Naive thymus-derived CD8-positive, alpha-beta T cell (primary cell): Measurements from ENCODE around the gene STKLD1. TPM values are rescaled to one million over a fixed set of nuclear protein-coding genes. Genes with fewer than 3 reads are reported as not detected.
A peak's percentile ranks its signal among the peaks of the same experiment; 100 is the strongest.

Source experiments
- ATAC-seq, 2 donors: fragments of 150-1000 bp; cut with Tn5 transposase in 1 of 2; sonication (Bioruptor Pico), chemical (Tn5 transposase) in 1 of 2; 1 replicate in 1 of 2; 2 replicates in 1 of 2; pipeline ENCODE4 v1.10.0; 2021; ENCODE audit warnings: mild to moderate bottlenecking in 2 of 2, moderate library complexity in 2 of 2
- POLR2A ChIA-PET: fragments of 350-600 bp; sonication (Branson Sonifier 250); formaldehyde crosslinking; loops from one replicate; lab custom pipeline; 2021; ENCODE audit warnings: antibody characterized with exemption; lab: Charles Lee
- DNase-seq, 10 donors: peaks; one replicate each; pipeline versions ENCODE4 v3.0.0 to v3.0.0-alpha.2; 2020 to 2022
- H3K27ac Mint-ChIP-seq, 10 donors: one replicate each; pipeline ENCODE4 v1.8.0; 2020 to 2022; ENCODE audit warnings: mild to moderate bottlenecking in 10 of 10, mixed read lengths in 10 of 10, moderate library complexity in 4 of 10, inconsistent platforms in 1 of 10
- H3K27me3 Mint-ChIP-seq, 5 donors: one replicate each; pipeline ENCODE4 v1.8.0; 2021 to 2022; ENCODE audit warnings: mixed read lengths in 5 of 5
- H3K36me3 Mint-ChIP-seq, 3 donors: one replicate each; pipeline ENCODE4 v1.8.0; 2020 to 2022; ENCODE audit warnings: mixed read lengths in 3 of 3, mild to moderate bottlenecking in 2 of 3, inconsistent platforms in 1 of 3
- H3K4me1 Mint-ChIP-seq, 4 donors: one replicate each; pipeline ENCODE4 v1.8.0; 2021 to 2022; ENCODE audit warnings: mixed read lengths in 4 of 4
- H3K4me3 Mint-ChIP-seq, 10 donors: one replicate each; pipeline ENCODE4 v1.8.0; 2020 to 2022; ENCODE audit warnings: mild to moderate bottlenecking in 10 of 10, mixed read lengths in 10 of 10, moderate library complexity in 6 of 10, inconsistent platforms in 1 of 10
- H3K9me3 Mint-ChIP-seq, 9 donors: one replicate each; pipeline ENCODE4 v1.8.0; 2020 to 2022; ENCODE audit warnings: mixed read lengths in 9 of 9, mild to moderate bottlenecking in 3 of 9, inconsistent platforms in 1 of 9, moderate library complexity in 1 of 9
- polyA plus RNA-seq, 3 donors: library from polyadenylated mRNA; unstranded; fragments of 300-500 nt; fragmentation: Illumina TruSeq; gene quantifications; one replicate each; pipeline ENCODE4 v1.2.3, GENCODE V29; 2021
- total RNA-seq, 8 experiments: library from RNA in 2 of 8; stranded (reverse) in 2 of 8; gene quantifications; one replicate each; pipeline ENCODE4 v1.2.3 and lab custom pipeline; 2021 to 2026

Gene STKLD1
- total and polyA plus RNA-seq, 5 experiments from 2014 or later = 0.35 to 2.3 (median 1.3) TPM; not detected in 1

- POLR2A ChIA-PET = interaction anchor here (1.0 to 7.8 kb wide), 5 partner anchors 8 to 324 kb away, joined by 3 to 143 read pairs (median 15); partner anchors contain the start of genes GTF3C5 and SURF6
- DNase-seq = no peak
- H3K27me3 Mint-ChIP-seq = no peaks in the 10 kb centered on the region
- no peak for ATAC-seq
- peak overlapping the region in 8 of 10 donors; percentile 14 to 93 (median 44) for H3K27ac Mint-ChIP-seq
- H3K9me3 Mint-ChIP-seq = no peaks in the 10 kb centered on the region
- peak overlapping the region; percentile 22 to 93 (median 86) for H3K4me3 Mint-ChIP-seq
- H3K36me3 Mint-ChIP-seq = peaks cover 0 to 46% (median 18%) of the 10 kb centered on the region in 3 donors
- peaks cover 19 to 53% (median 35%) of the 10 kb centered on the region in 4 donors for H3K4me1 Mint-ChIP-seq
Measured at GRCh38 chr9:133354766-133355165, 21.4 kb upstream of the STKLD1 start.

GRCh38 chr9:133355881-133356357 lies 20.2 kb upstream of the STKLD1 start:
- Mint-ChIP-seq H3K27ac (peak overlapping the region; percentile 67 to 95 (median 90)), H3K9me3 (no peaks in the 10 kb centered on the region), H3K36me3 (peaks cover 0 to 42% (median 9%) of the 10 kb centered on the region in 3 donors), H3K4me3 (peak overlapping the region; percentile 76 to 93 (median 86)), H3K4me1 (peaks cover 20 to 48% (median 29%) of the 10 kb centered on the region in 4 donors), H3K27me3 (no peaks in the 10 kb centered on the region)
- POLR2A ChIA-PET = interaction anchor here (0.7 to 7.8 kb wide), 18 partner anchors 8 to 325 kb away, joined by 3 to 143 read pairs (median 7); partner anchors contain the start of genes CACFD1, GTF3C5, MED22 and RPL7A
- DNase-seq (no peak), ATAC-seq (peak; percentile 48 to 53)

GRCh38 chr9:133356391-133357091 lies 19.6 kb upstream of the STKLD1 start, which contains the start of the genes SURF1 and SURF2:
Gene SURF1 (minus strand): TSS chr9:133356487. CDS start chr9:133356453, 34 bp downstream.
Gene SURF2 (plus strand): TSS chr9:133356550. CDS start chr9:133356593, 43 bp downstream.
- peak; percentile 78 to 93 (median 86) for DNase-seq
- Mint-ChIP-seq H3K9me3 (no peaks in the 10 kb centered on the region), H3K4me3 (peak within 1 kb of the TSS; percentile 82 to 93 (median 86)), H3K36me3 (peaks cover 0 to 42% (median 4%) of the 10 kb centered on the region in 3 donors), H3K27me3 (no peaks in the 10 kb centered on the region), H3K27ac (peak within 1 kb of the TSS; percentile 67 to 95 (median 90)), H3K4me1 (peaks cover 20 to 48% (median 32%) of the 10 kb centered on the region in 4 donors)
- peak; percentile 92 to 94 for ATAC-seq
- POLR2A ChIA-PET = interaction anchor here (0.8 to 7.8 kb wide), 14 partner anchors 9 to 326 kb away, joined by 3 to 143 read pairs (median 8); partner anchors contain the start of genes CACFD1, GTF3C5, MED22 and RPL7A

- Mint-ChIP-seq H3K27ac (peak overlapping the region in 9 of 10 donors; percentile 47 to 90 (median 84)), H3K4me3 (peak overlapping the region; percentile 58 to 90 (median 82)), H3K9me3 (no peaks in the 10 kb centered on the region), H3K4me1 (peaks cover 21 to 43% (median 32%) of the 10 kb centered on the region in 4 donors), H3K27me3 (no peaks in the 10 kb centered on the region), H3K36me3 (peaks cover 0 to 45% (median 0%) of the 10 kb centered on the region in 3 donors)
- ATAC-seq (no peak), DNase-seq (no peak)
- POLR2A ChIA-PET = interaction anchor here (1.9 to 7.8 kb wide), 6 partner anchors 8 to 102 kb away, joined by 8 to 143 read pairs (median 9); partner anchors contain the start of genes CACFD1, MED22, RPL7A and STKLD1
Measured at GRCh38 chr9:133357656-133358055, 18.5 kb upstream of the STKLD1 start.

DNA sequence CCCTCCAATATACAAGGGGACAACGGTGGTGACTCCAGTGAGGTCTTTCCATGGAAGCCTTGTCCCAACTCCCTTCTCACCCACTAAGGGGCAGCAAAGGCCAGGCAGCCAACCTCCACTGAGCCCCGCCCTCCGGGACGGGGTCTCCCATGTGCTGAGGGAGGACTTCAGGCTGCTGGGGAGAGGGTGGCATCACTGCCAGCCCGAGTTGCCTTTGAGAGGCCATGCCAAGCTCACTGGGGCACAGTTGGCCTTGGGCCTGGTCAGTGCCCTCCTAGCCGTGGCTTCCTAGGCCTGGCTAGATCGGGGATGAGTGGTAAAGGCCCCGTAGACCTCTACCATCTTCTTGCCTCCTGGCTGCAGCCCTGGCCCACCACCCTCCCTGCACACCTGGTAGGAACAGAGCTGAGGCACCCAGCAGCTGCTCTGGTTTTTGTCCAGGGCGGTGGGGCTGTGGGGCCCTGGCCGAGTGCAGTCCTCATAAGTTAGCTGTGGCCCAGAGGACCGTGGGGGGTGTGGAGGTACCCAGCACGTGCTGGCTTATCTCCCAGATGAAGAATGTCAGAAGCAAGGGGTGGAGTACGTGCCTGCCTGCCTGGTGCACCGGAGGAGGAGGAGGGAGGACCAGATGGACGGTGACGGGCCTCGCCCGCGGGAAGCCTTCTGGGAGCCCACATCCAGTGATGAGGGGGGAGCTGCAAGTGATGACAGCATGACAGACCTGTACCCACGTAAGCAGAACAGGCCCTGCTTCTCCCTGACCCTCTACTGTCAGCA lies 16.6 kb upstream of the STKLD1 start:
- H3K4me3 Mint-ChIP-seq = peak overlapping the region in 4 of 10 donors; percentile 24 to 85 (median 40)
- no peaks in the 10 kb centered on the region for H3K9me3 Mint-ChIP-seq
- ATAC-seq (no peak), DNase-seq (peak in 2 of 10 donors; percentile 22 to 24)
- peaks cover 0 to 55% (median 9%) of the 10 kb centered on the region in 3 donors for H3K36me3 Mint-ChIP-seq
- POLR2A ChIA-PET = interaction anchor here (1.1 to 7.8 kb wide), 3 partner anchors 11 to 17 kb away, joined by 3 to 143 read pairs (median 3); partner anchors contain the start of gene STKLD1
- peaks cover 17 to 46% (median 33%) of the 10 kb centered on the region in 4 donors for H3K4me1 Mint-ChIP-seq
- H3K27me3 Mint-ChIP-seq = no peaks in the 10 kb centered on the region
- H3K27ac Mint-ChIP-seq = peak overlapping the region in 6 of 10 donors; percentile 37 to 77 (median 51)

- DNase-seq (no peak), ATAC-seq (no peak)
- Mint-ChIP-seq H3K9me3 (no peaks in the 10 kb centered on the region), H3K4me3 (no peak overlapping the region), H3K27ac (peak overlapping the region in 8 of 10 donors; percentile 28 to 78 (median 57)), H3K27me3 (no peaks in the 10 kb centered on the region), H3K4me1 (peaks cover 17 to 43% (median 30%) of the 10 kb centered on the region in 4 donors), H3K36me3 (peaks cover 0 to 66% (median 9%) of the 10 kb centered on the region in 3 donors)
- POLR2A ChIA-PET = interaction anchor here (7.8 kb wide), 1 partner anchor 12 kb away, joined by 143 read pairs; no protein-coding TSS in a partner anchor
Measured at GRCh38 chr9:133360400-133361393, 15.5 kb upstream of the STKLD1 start.

- peak overlapping the region in 7 of 10 donors; percentile 37 to 73 (median 44) for H3K27ac Mint-ChIP-seq
- no peak overlapping the region for H3K4me3 Mint-ChIP-seq
- H3K36me3 Mint-ChIP-seq = peaks cover 0 to 74% (median 9%) of the 10 kb centered on the region in 3 donors
- ATAC-seq (no peak), DNase-seq (no peak)
- no peaks in the 10 kb centered on the region for H3K27me3 Mint-ChIP-seq
- H3K9me3 Mint-ChIP-seq = no peaks in the 10 kb centered on the region
- H3K4me1 Mint-ChIP-seq = peaks cover 19 to 49% (median 32%) of the 10 kb centered on the region in 4 donors
- POLR2A ChIA-PET = interaction anchor here (1.4 kb wide), 1 partner anchor 12 kb away, joined by 3 read pairs; no protein-coding TSS in a partner anchor
Measured at GRCh38 chr9:133361507-133362092, 14.6 kb upstream of the STKLD1 start.

DNA sequence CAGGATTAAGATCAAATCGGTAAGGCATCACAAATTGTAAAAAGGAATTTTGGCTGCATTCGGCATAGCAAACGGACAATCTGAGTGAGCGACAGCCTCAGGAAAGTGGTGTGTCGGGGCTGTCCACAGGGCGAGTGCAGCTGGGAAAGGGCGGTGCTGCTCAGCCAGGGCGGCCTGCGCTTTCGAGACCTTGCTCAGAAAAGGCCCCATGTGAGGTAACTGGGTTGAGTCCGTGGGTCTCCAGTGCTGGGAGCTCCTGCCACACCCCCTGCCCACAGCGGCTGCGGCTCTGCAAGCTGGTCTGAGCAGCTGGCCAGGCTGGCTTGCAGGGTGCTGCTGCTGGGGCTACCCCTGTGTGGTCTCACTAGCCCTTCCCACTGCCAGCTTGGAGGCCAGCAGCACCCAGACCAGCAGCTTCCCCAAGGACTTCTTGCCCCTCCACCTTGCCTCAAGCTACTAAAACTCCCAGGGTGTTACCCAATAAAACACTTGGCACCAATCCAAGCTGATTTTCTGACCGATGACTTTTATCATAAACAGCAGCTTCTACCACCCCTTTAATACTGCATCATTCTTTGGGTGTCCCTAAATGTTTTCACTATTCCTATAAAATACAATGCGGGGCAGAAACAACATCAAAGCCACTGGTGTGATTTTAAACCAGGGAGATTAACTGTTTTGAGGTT lies 13.7 kb upstream of the STKLD1 start:
- DNase-seq (no peak), ATAC-seq (no peak)
- POLR2A ChIA-PET = interaction anchor here (1.4 kb wide), 1 partner anchor 13 kb away, joined by 3 read pairs; no protein-coding TSS in a partner anchor
- peak overlapping the region in 4 of 10 donors; percentile 17 to 56 (median 27) for H3K27ac Mint-ChIP-seq
- H3K36me3 Mint-ChIP-seq = peaks cover 0 to 79% (median 9%) of the 10 kb centered on the region in 3 donors
- H3K4me1 Mint-ChIP-seq = peaks cover 19 to 52% (median 34%) of the 10 kb centered on the region in 4 donors
- no peaks in the 10 kb centered on the region for H3K27me3 Mint-ChIP-seq
- H3K9me3 Mint-ChIP-seq = no peaks in the 10 kb centered on the region
- H3K4me3 Mint-ChIP-seq = no peak overlapping the region

GRCh38 chr9:133366435-133366834 lies 9.7 kb upstream of the STKLD1 start:
- H3K27me3 Mint-ChIP-seq = no peaks in the 10 kb centered on the region
- POLR2A ChIA-PET = interaction anchor here (1.0 to 3.1 kb wide), 4 partner anchors 10 to 36 kb away, joined by 3 to 17 read pairs (median 6); partner anchors contain the start of genes MED22, RPL7A, STKLD1 and SURF1
- peaks cover 0 to 64% (median 9%) of the 10 kb centered on the region in 3 donors for H3K36me3 Mint-ChIP-seq
- no peak for DNase-seq
- H3K27ac Mint-ChIP-seq = peak overlapping the region in 2 of 10 donors; percentile 15 to 69
- no peak overlapping the region for H3K4me3 Mint-ChIP-seq
- no peaks in the 10 kb centered on the region for H3K9me3 Mint-ChIP-seq
- peaks cover 32 to 75% (median 54%) of the 10 kb centered on the region in 4 donors for H3K4me1 Mint-ChIP-seq
- ATAC-seq = no peak

- no peak for ATAC-seq
- Mint-ChIP-seq H3K4me1 (peaks cover 37 to 83% (median 61%) of the 10 kb centered on the region in 4 donors), H3K27me3 (no peaks in the 10 kb centered on the region), H3K36me3 (peaks cover 0 to 56% (median 9%) of the 10 kb centered on the region in 3 donors), H3K4me3 (peak overlapping the region in 2 of 10 donors; percentile 6 to 13), H3K9me3 (no peaks in the 10 kb centered on the region), H3K27ac (peak overlapping the region in 4 of 10 donors; percentile 38 to 63 (median 48))
- POLR2A ChIA-PET = interaction anchor here (1.0 to 3.1 kb wide), 4 partner anchors 9 to 37 kb away, joined by 3 to 17 read pairs (median 6); partner anchors contain the start of genes MED22, RPL7A, STKLD1 and SURF1
- no peak for DNase-seq
Measured at GRCh38 chr9:133367221-133367620, 8.9 kb upstream of the STKLD1 start.
